Kidney (tissue), 14 donors: ENCODE results near the gene BIRC6. TPM values are rescaled to one million over a fixed set of nuclear protein-coding genes. Genes with fewer than 3 reads are reported as not detected.
"Not testable (repeated sequence)": the region's sequence is repeated elsewhere in the genome, so short reads cannot be mapped to it uniquely, and the experiment has no call there.

Experiments
- DNase-seq, 5 donors: peaks; one replicate each; pipeline ENCODE4 v3.0.0-alpha.2; 2013 to 2020
- FAIRE-seq: peaks from 2 replicates; lab custom pipeline; 2012; peaks lifted over from hg19 to GRCh38; lab: Jason Lieb, UNC
- H3K27ac ChIP-seq, 2 donors: one replicate each; pipeline ENCODE4 v1.7.0; 2013; ENCODE audit warnings: low read depth in 2 of 2, low read length in 2 of 2, inconsistent platforms in 1 of 2
- H3K27me3 ChIP-seq: one replicate; pipeline ENCODE4 v1.7.1; 2013; ENCODE audit warnings: low read length, inconsistent platforms; ENCODE audit not compliant: control insufficient read depth, insufficient read depth
- H3K36me3 ChIP-seq, 3 donors: one replicate each; pipeline versions ENCODE4 v1.7.0 to v1.7.1; 2013; ENCODE audit warnings: low read length in 3 of 3, control low read depth in 1 of 3, inconsistent platforms in 1 of 3; ENCODE audit not compliant: insufficient read depth in 3 of 3, control insufficient read depth in 2 of 3
- H3K4me1 ChIP-seq, 3 donors: one replicate each; pipeline versions ENCODE4 v1.7.0 to v1.7.1; 2013; ENCODE audit warnings: low read length in 3 of 3, inconsistent platforms in 1 of 3, low read depth in 1 of 3; ENCODE audit not compliant: control insufficient read depth in 2 of 3, insufficient read depth in 2 of 3
- H3K4me3 ChIP-seq, 3 donors: one replicate each; pipeline versions ENCODE4 v1.7.0 to v1.8.1; 2013; ENCODE audit warnings: low read length in 3 of 3, control low read depth in 1 of 3, inconsistent platforms in 1 of 3
- H3K9ac ChIP-seq, 3 donors: one replicate each; pipeline versions ENCODE4 v1.7.0 to v1.7.1; 2013; ENCODE audit warnings: low read length in 3 of 3, control low read depth in 1 of 3, inconsistent platforms in 1 of 3
- H3K9me3 ChIP-seq, 3 donors: one replicate each; pipeline versions ENCODE4 v1.7.0 to v1.7.1; 2013; ENCODE audit warnings: low read length in 3 of 3, control low read depth in 1 of 3, inconsistent platforms in 1 of 3; ENCODE audit not compliant: control insufficient read depth in 2 of 3, insufficient read depth in 1 of 3
- CTCF ChIP-seq: IDR thresholded peaks from 3 replicates; pipeline ENCODE4 v1.5.1; 2012; ENCODE audit warnings: mild to moderate bottlenecking, moderate library complexity, borderline replicate concordance; ENCODE audit not compliant: insufficient read depth; ENCODE audit errors: extremely low read depth
- intact Hi-C: fragments of 100-400 bp; cut with DNase I; formaldehyde crosslinking; loops from one replicate; pipeline ENCODE4 v1.11.1; 2022
- polyA plus RNA-seq: library from polyadenylated mRNA; stranded (reverse); fragments of 350-450 nt; fragmentation: Illumina TruSeq; extraction: RNeasy Lipid Tissue Mini Kit (QIAGEN cat#74804); gene quantifications from one replicate; pipeline ENCODE4 v1.2.3, GENCODE V29; 2014; ENCODE audit warnings: low read depth, low replicate concordance; ENCODE audit not compliant: insufficient read depth
- total RNA-seq: library from RNA; stranded (reverse); fragmentation: NEBNext Ultra II Directional; extraction: Animal tissue kit (Norgen Biotek cat#: 25700); gene quantifications from one replicate; pipeline ENCODE4 v1.2.1, GENCODE V29; 2021
- donor health status: control.
- donor health status: control.
- donor health status: control.
- donor health status: control.
- donor health status: control.
- donor health status: DM: yes; HTN: yes; CAD: no.
- donor health status: Normal renal cell carcinoma (clear cell type).

The BIRC6 gene
- total and polyA plus RNA-seq, 2 donors from 2014 or later = 12.8 to 113 TPM

- TF ChIP-seq CTCF = no peak
- no peak overlapping the region for H3K27ac ChIP-seq
- no peaks in the 10 kb centered on the region for H3K9me3 ChIP-seq
- intact Hi-C loops = no loop called here
- DNase-seq (no peak), FAIRE-seq (no peak)
- no peak overlapping the region for H3K4me3 ChIP-seq
- no peaks in the 10 kb centered on the region for H3K4me1 ChIP-seq
- H3K36me3 ChIP-seq = peaks cover 3 to 14% (median 14%) of the 10 kb centered on the region in 3 donors
- no peaks in the 10 kb centered on the region for H3K27me3 ChIP-seq
- H3K9ac ChIP-seq = no peak overlapping the region
Observed at GRCh38 chr2:32532341-32532740, 175.5 kb downstream of the BIRC6 start.

GRCh38 chr2:32532961-32533360 lies 176.1 kb downstream of the BIRC6 start:
- Histone ChIP-seq H3K9me3 (no peaks in the 10 kb centered on the region), H3K4me3 (no peak overlapping the region), H3K9ac (no peak overlapping the region), H3K27ac (no peak overlapping the region), H3K36me3 (peaks cover 3 to 12% (median 8%) of the 10 kb centered on the region in 3 donors), H3K27me3 (no peaks in the 10 kb centered on the region), H3K4me1 (no peaks in the 10 kb centered on the region)
- DNase-seq (no peak), FAIRE-seq (no peak)
- no peak for TF ChIP-seq CTCF
- intact Hi-C loops = no loop called here

- no peaks in the 10 kb centered on the region for H3K27me3 ChIP-seq
- H3K36me3 ChIP-seq = peaks cover 3 to 12% (median 8%) of the 10 kb centered on the region in 3 donors
- H3K4me1 ChIP-seq = no peaks in the 10 kb centered on the region
- DNase-seq = no peak
- no peak overlapping the region for H3K9ac ChIP-seq
- H3K4me3 ChIP-seq = no peak overlapping the region
- intact Hi-C loops = no loop called here
- TF ChIP-seq CTCF = no peak
- no peak for FAIRE-seq
- no peaks in the 10 kb centered on the region for H3K9me3 ChIP-seq
- no peak overlapping the region for H3K27ac ChIP-seq
Observed at GRCh38 chr2:32534831-32535230, 178.0 kb downstream of the BIRC6 start.

GRCh38 chr2:32538735-32539134 lies 181.9 kb downstream of the BIRC6 start:
- H3K4me1 ChIP-seq = no peaks in the 10 kb centered on the region

GRCh38 chr2:32552483-32552882 lies 195.7 kb downstream of the BIRC6 start:
- FAIRE-seq = peak; percentile 35
- H3K4me1 ChIP-seq, DNase-seq, H3K9ac ChIP-seq, H3K27ac ChIP-seq, H3K27me3 ChIP-seq, H3K4me3 ChIP-seq, H3K36me3 ChIP-seq, intact Hi-C loops, H3K9me3 ChIP-seq: not testable (repeated sequence)

More at GRCh38 chr2:32538735-32539134, 181.9 kb downstream of the BIRC6 start:
- no peak for FAIRE-seq
- intact Hi-C loops = no loop called here
- Histone ChIP-seq H3K27ac (no peak overlapping the region), H3K4me3 (no peak overlapping the region), H3K9me3 (no peaks in the 10 kb centered on the region), H3K36me3 (peaks cover 0 to 5% (median 4%) of the 10 kb centered on the region in 3 donors), H3K27me3 (no peaks in the 10 kb centered on the region), H3K9ac (no peak overlapping the region)
- DNase-seq = no peak
- no peak for TF ChIP-seq CTCF
